Peyer's patch (tissue), 4 donors: ENCODE measurements around the gene TSPYL1.

Experiments used
- POLR2A ChIP-seq, 2 donors: fragments of 450-650 bp; IDR thresholded peaks; one replicate each; pipeline ENCODE4 v1.5.1; 2017; ENCODE audit warnings: antibody characterized with exemption in 2 of 2, mild to moderate bottlenecking in 2 of 2, moderate library complexity in 2 of 2
- TF ChIP-seq, protein P1 (sequence below), 6 experiments: fragments of 450-650 bp in 4 of 6; fragments of 200-600 bp in 2 of 6; sonication (generic) in 1 of 6; IDR thresholded peaks; one replicate each; pipeline ENCODE4 v1.5.1; 2017 to 2019; ENCODE audit warnings: antibody characterized with exemption in 6 of 6, mild to moderate bottlenecking in 3 of 6, moderate library complexity in 1 of 6

DNA sequence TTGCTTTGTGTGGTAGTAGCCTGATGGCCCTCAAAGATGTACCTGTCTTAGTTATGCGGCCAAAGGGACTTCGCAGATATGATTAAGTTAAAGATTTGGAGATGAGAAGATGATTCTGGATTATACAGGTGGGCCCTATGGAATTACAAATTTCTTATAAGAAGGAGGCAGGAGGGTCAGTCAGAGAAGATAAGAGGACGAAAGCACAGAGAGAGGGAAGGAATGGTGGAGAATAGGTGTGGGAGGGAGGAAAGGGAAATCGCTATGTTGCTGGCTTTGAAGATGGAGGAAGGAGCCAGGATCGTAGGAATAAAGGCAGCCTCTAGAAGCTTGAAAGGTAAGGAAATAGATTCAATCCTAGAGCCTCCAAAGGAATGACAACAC is 1.2 kb upstream of the TSPYL1 start:
- TF ChIP-seq, protein P1, sequence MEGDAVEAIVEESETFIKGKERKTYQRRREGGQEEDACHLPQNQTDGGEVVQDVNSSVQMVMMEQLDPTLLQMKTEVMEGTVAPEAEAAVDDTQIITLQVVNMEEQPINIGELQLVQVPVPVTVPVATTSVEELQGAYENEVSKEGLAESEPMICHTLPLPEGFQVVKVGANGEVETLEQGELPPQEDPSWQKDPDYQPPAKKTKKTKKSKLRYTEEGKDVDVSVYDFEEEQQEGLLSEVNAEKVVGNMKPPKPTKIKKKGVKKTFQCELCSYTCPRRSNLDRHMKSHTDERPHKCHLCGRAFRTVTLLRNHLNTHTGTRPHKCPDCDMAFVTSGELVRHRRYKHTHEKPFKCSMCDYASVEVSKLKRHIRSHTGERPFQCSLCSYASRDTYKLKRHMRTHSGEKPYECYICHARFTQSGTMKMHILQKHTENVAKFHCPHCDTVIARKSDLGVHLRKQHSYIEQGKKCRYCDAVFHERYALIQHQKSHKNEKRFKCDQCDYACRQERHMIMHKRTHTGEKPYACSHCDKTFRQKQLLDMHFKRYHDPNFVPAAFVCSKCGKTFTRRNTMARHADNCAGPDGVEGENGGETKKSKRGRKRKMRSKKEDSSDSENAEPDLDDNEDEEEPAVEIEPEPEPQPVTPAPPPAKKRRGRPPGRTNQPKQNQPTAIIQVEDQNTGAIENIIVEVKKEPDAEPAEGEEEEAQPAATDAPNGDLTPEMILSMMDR (IDR thresholded peaks at IDR 0.05) = no peak
- no peak for TF ChIP-seq POLR2A (IDR thresholded peaks at IDR 0.05)
